ENCODE results near the gene PTPRM. TPM values are rescaled to one million over a fixed set of nuclear protein-coding genes. Genes with fewer than 3 reads are reported as not detected.

Gene PTPRM
- total RNA-seq, 4 donors from 2014 or later, result 22.5 to 92.5 (median 39.2) TPM

GRCh38 chr18:8416212-8417019, 849.3 kb downstream of the PTPRM start:
- H3K27me3 ChIP-seq, result no peaks in the 10 kb centered on the region
- DNase-seq, result no peak
- H3K9me3 ChIP-seq, result peaks cover under 1 to 9% of the 10 kb centered on the region in 2 donors
- H3K4me1 ChIP-seq, result no peaks in the 10 kb centered on the region
- no peak overlapping the region for H3K27ac ChIP-seq
- intact Hi-C loops (cut with DNase I; ENCODE audit: low total_unique reads), result no loop called here
- TF ChIP-seq POLR2AphosphoS5 (IDR thresholded peaks at IDR 0.05) (no peak), EP300 (IDR thresholded peaks at IDR 0.05; ENCODE audit: low read depth) (no peak)
- H3K36me3 ChIP-seq, result no peaks in the 10 kb centered on the region
- in situ Hi-C loops (cut with MboI; ENCODE audit: low pct_ligation_motif_present in 1 of 4, low pct_unique_long_range_greater_than_20kb in 1 of 4, low sequenced_read_pairs in 3 of 4), result no loop called here
- WGBS, 2 donors (ENCODE audit: low coverage in 1 of 2), result 51 to 56% methylated on average over 9 to 15 of the region's 15 CpGs
- no peak overlapping the region for H3K4me3 ChIP-seq

- TF ChIP-seq POLR2A (IDR thresholded peaks at IDR 0.05) (no peak), CTCF (IDR thresholded peaks at IDR 0.05) (no peak), POLR2AphosphoS5 (IDR thresholded peaks at IDR 0.05) (no peak), EP300 (IDR thresholded peaks at IDR 0.05; ENCODE audit: low read depth) (no peak)
- no peak for DNase-seq
- Histone ChIP-seq H3K27me3 (no peaks in the 10 kb centered on the region), H3K27ac (no peak overlapping the region), H3K4me3 (no peak overlapping the region), H3K9me3 (no peaks in the 10 kb centered on the region), H3K36me3 (no peaks in the 10 kb centered on the region), H3K4me1 (no peaks in the 10 kb centered on the region)
- WGBS, 2 donors (ENCODE audit: low coverage in 1 of 2), result 88 to 90% methylated on average over 2 to 3 of the region's 3 CpGs
- in situ Hi-C loops (cut with MboI; ENCODE audit: low pct_ligation_motif_present in 1 of 4, low pct_unique_long_range_greater_than_20kb in 1 of 4, low sequenced_read_pairs in 3 of 4), result no loop called here
- intact Hi-C loops (cut with DNase I; ENCODE audit: low total_unique reads), result no loop called here
Measured at GRCh38 chr18:8422391-8422790, 855.3 kb downstream of the PTPRM start.

GRCh38 chr18:8423051-8423557, 856.0 kb downstream of the PTPRM start:
- H3K27ac ChIP-seq, result no peak overlapping the region
- intact Hi-C loops (cut with DNase I; ENCODE audit: low total_unique reads), result no loop called here
- H3K4me1 ChIP-seq, result no peaks in the 10 kb centered on the region
- TF ChIP-seq EP300 (IDR thresholded peaks at IDR 0.05; ENCODE audit: low read depth) (no peak), POLR2A (IDR thresholded peaks at IDR 0.05) (no peak), POLR2AphosphoS5 (IDR thresholded peaks at IDR 0.05) (no peak), CTCF (IDR thresholded peaks at IDR 0.05) (no peak)
- in situ Hi-C loops (cut with MboI; ENCODE audit: low pct_ligation_motif_present in 1 of 4, low pct_unique_long_range_greater_than_20kb in 1 of 4, low sequenced_read_pairs in 3 of 4), result no loop called here
- DNase-seq, result no peak
- H3K27me3 ChIP-seq, result no peaks in the 10 kb centered on the region
- no peaks in the 10 kb centered on the region for H3K36me3 ChIP-seq
- 80 to 86% methylated on average over 1 to 10 of the region's 11 CpGs for WGBS, 2 donors (ENCODE audit: low coverage in 1 of 2)
- no peaks in the 10 kb centered on the region for H3K9me3 ChIP-seq
- no peak overlapping the region for H3K4me3 ChIP-seq

- Histone ChIP-seq H3K27ac (no peak overlapping the region), H3K27me3 (no peaks in the 10 kb centered on the region), H3K4me1 (no peaks in the 10 kb centered on the region), H3K4me3 (no peak overlapping the region), H3K9me3 (no peaks in the 10 kb centered on the region), H3K36me3 (no peaks in the 10 kb centered on the region)
- TF ChIP-seq EP300 (IDR thresholded peaks at IDR 0.05; ENCODE audit: low read depth) (no peak), POLR2AphosphoS5 (IDR thresholded peaks at IDR 0.05) (no peak), CTCF (IDR thresholded peaks at IDR 0.05) (no peak), POLR2A (IDR thresholded peaks at IDR 0.05) (no peak)
- intact Hi-C loops (cut with DNase I; ENCODE audit: low total_unique reads) (no loop called here), in situ Hi-C loops (cut with MboI; ENCODE audit: low pct_ligation_motif_present in 1 of 4, low pct_unique_long_range_greater_than_20kb in 1 of 4, low sequenced_read_pairs in 3 of 4) (no loop called here)
- no peak for DNase-seq
- WGBS, 2 donors (ENCODE audit: low coverage in 1 of 2), result 61 to 67% methylated on average over 4 to 7 of the region's 7 CpGs
Measured at GRCh38 chr18:8424481-8424880, 857.4 kb downstream of the PTPRM start.
